Panc1 (cell line): Measurements from ENCODE around the gene NPPA. TPM values are rescaled to one million over a fixed set of nuclear protein-coding genes. Genes with fewer than 3 reads are reported as not detected.

ENCODE experiments used
- ATAC-seq: fragments of 200-7000 bp; cut with Tn5 transposase; 2 replicates; pipeline ENCODE4 v1.9.1; 2020; ENCODE audit warnings: mild to moderate bottlenecking, moderate library complexity
- BruUV-seq: library from RNA; stranded (reverse); fragments of 400-500 nt; replicated peaks from 2 replicates; lab custom pipeline; 2021; lab: Mats Ljungman, UMichigan
- CTCF ChIA-PET: fragments of 300-600 bp; sonication (Branson Sonifier 250); formaldehyde crosslinking; loops from one replicate; lab custom pipeline; 2022; ENCODE audit warnings: antibody characterized with exemption; lab: Charles Lee
- POLR2A ChIA-PET: fragments of 300-600 bp; sonication (Branson Sonifier 250); formaldehyde crosslinking; loops from one replicate; lab custom pipeline; 2022; ENCODE audit warnings: antibody characterized with exemption; lab: Charles Lee
- DNase-seq: peaks from one replicate; pipeline ENCODE4 v3.0.0-alpha.2; 2010; ENCODE audit warnings: low read depth, low spot score
- H3K27ac ChIP-seq: 2 replicates; pipeline ENCODE4 v1.5.1; 2011; ENCODE audit warnings: mild to moderate bottlenecking, low read length, inconsistent platforms
- H3K27me3 ChIP-seq: fragments of 200-500 bp; sonication (Bioruptor generic); 2 replicates; pipeline ENCODE4 v1.6.0; 2014; ENCODE audit warnings: low read length, inconsistent platforms; ENCODE audit not compliant: control insufficient read depth, insufficient read depth
- H3K36me3 ChIP-seq: fragments of 200-500 bp; sonication (Bioruptor generic); 2 replicates; pipeline ENCODE4 v1.5.1; 2014; ENCODE audit warnings: inconsistent platforms, mild to moderate bottlenecking, low read length, moderate library complexity; ENCODE audit not compliant: control insufficient read depth, insufficient read depth
- H3K4me1 ChIP-seq: 2 replicates; pipeline ENCODE4 v1.5.1; 2011; ENCODE audit warnings: inconsistent platforms, mild to moderate bottlenecking, low read length, moderate library complexity; ENCODE audit not compliant: control insufficient read depth, insufficient read depth
- H3K4me3 ChIP-seq, 2 experiments: 2 replicates each; pipeline ENCODE4 v1.5.1; 2011 to 2012; ENCODE audit warnings: low read depth in 2 of 2, low read length in 2 of 2, mild to moderate bottlenecking in 2 of 2, inconsistent platforms in 1 of 2, moderate library complexity in 1 of 2
- H3K9me3 ChIP-seq: fragments of 200-500 bp; sonication (Bioruptor generic); 2 replicates; pipeline ENCODE4 v1.5.1; 2014; ENCODE audit warnings: low read depth, mild to moderate bottlenecking, inconsistent platforms, low read length, moderate library complexity; ENCODE audit not compliant: control insufficient read depth, insufficient read depth
- POLR2AphosphoS5 ChIP-seq: IDR thresholded peaks from 2 replicates; pipeline ENCODE4 v1.6.1; 2012; ENCODE audit warnings: mild to moderate bottlenecking, low read depth, low read length, moderate library complexity
- SIN3A ChIP-seq: IDR thresholded peaks from 2 replicates; pipeline ENCODE4 v1.6.1; 2012; ENCODE audit warnings: low read depth, mild to moderate bottlenecking, low read length, moderate library complexity, borderline replicate concordance; ENCODE audit not compliant: insufficient read depth
- TCF7L2 ChIP-seq: IDR thresholded peaks from 2 replicates; pipeline ENCODE4 v1.6.1; 2011; ENCODE audit warnings: mild to moderate bottlenecking, low read depth, low read length, inconsistent platforms
- in situ Hi-C: cut with HindIII; loops from 2 replicates; pipeline ENCODE4 v1.10.0; 2016; ENCODE audit warnings: low sequenced_read_pairs, low pct_unique_long_range_greater_than_20kb
- intact Hi-C: fragments of 100-400 bp; cut with micrococcal nuclease; formaldehyde crosslinking; loops from one replicate; pipeline ENCODE4 v1.10.0; 2022; ENCODE audit not compliant: unreplicated experiment
- total RNA-seq: library from RNA; stranded (reverse); gene quantifications from one replicate; pipeline ENCODE4 v1.2.1, GENCODE V29; 2021; ENCODE audit not compliant: unreplicated experiment
- TF ChIP-seq, protein P1 (sequence below), 2 experiments: IDR thresholded peaks; 2 replicates each; pipeline ENCODE4 v1.6.1; 2011 to 2012; ENCODE audit warnings: low read depth in 2 of 2, control low read depth in 1 of 2, low read length in 1 of 2, mild to moderate bottlenecking in 1 of 2, moderate library complexity in 1 of 2; ENCODE audit not compliant: insufficient read depth in 1 of 2
- TF ChIP-seq, protein P2 (sequence below): fragments of 450-650 bp; IDR thresholded peaks from 2 replicates; pipeline ENCODE4 v1.5.1; 2017; ENCODE audit warnings: mild to moderate bottlenecking

The NPPA gene
- total RNA-seq, 1 experiment from 2014 or later, result not detected

DNA sequence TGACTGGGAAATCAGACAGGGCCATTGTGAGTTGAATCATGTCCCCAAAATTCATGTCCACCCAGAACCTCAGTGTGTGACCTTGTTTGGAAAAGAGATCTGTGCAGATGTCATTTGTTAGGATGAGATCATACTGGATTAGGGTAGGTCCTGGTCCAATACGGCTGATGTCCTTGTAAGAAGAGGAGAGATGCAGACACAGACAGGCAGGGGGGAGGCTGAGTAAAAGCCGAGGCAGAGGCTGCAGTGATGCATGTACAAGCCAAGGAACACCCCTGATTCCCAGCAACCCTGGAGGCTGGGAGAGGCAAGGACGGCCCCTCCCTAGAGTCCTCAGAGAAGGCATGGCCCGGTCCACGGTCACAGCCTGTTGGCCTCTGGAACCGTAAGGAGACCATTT lies 27.0 kb upstream of the NPPA start:
- Histone ChIP-seq H3K27ac (no peak overlapping the region), H3K9me3 (no peaks in the 10 kb centered on the region), H3K4me3 (no peak overlapping the region), H3K4me1 (no peaks in the 10 kb centered on the region), H3K36me3 (no peaks in the 10 kb centered on the region), H3K27me3 (no peaks in the 10 kb centered on the region; the same call in 1 of the 2 replicates)
- CTCF ChIA-PET, result no interaction called here
- no peak for ATAC-seq
- no peak for DNase-seq
- intact Hi-C loops (no loop called here), in situ Hi-C loops (no loop called here)
- POLR2A ChIA-PET, result no interaction called here
- TF ChIP-seq POLR2AphosphoS5, result no peak
- BruUV-seq, result no TSS peak

DNA sequence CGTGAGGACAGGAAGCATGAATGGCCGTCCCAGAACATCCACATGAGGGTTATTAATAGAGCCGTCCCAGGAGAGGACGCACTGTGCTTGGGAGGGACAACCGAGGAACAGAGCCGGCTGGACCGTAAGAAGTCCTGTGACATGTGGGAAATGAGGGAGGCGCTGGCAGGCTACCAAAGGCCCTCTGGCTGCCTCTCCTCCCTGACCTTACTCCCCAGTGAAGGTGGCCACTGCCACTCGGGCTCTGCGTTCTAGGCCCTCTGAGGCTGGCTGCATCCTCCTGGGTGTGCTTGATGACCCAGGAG lies 26.6 kb upstream of the NPPA start:
- H3K36me3 ChIP-seq, result no peaks in the 10 kb centered on the region
- BruUV-seq, result no TSS peak
- no peak for TF ChIP-seq TCF7L2
- no peak for TF ChIP-seq SIN3A
- TF ChIP-seq, protein P1, sequence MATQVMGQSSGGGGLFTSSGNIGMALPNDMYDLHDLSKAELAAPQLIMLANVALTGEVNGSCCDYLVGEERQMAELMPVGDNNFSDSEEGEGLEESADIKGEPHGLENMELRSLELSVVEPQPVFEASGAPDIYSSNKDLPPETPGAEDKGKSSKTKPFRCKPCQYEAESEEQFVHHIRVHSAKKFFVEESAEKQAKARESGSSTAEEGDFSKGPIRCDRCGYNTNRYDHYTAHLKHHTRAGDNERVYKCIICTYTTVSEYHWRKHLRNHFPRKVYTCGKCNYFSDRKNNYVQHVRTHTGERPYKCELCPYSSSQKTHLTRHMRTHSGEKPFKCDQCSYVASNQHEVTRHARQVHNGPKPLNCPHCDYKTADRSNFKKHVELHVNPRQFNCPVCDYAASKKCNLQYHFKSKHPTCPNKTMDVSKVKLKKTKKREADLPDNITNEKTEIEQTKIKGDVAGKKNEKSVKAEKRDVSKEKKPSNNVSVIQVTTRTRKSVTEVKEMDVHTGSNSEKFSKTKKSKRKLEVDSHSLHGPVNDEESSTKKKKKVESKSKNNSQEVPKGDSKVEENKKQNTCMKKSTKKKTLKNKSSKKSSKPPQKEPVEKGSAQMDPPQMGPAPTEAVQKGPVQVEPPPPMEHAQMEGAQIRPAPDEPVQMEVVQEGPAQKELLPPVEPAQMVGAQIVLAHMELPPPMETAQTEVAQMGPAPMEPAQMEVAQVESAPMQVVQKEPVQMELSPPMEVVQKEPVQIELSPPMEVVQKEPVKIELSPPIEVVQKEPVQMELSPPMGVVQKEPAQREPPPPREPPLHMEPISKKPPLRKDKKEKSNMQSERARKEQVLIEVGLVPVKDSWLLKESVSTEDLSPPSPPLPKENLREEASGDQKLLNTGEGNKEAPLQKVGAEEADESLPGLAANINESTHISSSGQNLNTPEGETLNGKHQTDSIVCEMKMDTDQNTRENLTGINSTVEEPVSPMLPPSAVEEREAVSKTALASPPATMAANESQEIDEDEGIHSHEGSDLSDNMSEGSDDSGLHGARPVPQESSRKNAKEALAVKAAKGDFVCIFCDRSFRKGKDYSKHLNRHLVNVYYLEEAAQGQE (IDR thresholded peaks at IDR 0.05; ENCODE audit: insufficient read depth in 1 of 2, low read depth in 2 of 2, low read length in 1 of 2), result no peak
- TF ChIP-seq POLR2AphosphoS5, result no peak
- TF ChIP-seq, protein P2, sequence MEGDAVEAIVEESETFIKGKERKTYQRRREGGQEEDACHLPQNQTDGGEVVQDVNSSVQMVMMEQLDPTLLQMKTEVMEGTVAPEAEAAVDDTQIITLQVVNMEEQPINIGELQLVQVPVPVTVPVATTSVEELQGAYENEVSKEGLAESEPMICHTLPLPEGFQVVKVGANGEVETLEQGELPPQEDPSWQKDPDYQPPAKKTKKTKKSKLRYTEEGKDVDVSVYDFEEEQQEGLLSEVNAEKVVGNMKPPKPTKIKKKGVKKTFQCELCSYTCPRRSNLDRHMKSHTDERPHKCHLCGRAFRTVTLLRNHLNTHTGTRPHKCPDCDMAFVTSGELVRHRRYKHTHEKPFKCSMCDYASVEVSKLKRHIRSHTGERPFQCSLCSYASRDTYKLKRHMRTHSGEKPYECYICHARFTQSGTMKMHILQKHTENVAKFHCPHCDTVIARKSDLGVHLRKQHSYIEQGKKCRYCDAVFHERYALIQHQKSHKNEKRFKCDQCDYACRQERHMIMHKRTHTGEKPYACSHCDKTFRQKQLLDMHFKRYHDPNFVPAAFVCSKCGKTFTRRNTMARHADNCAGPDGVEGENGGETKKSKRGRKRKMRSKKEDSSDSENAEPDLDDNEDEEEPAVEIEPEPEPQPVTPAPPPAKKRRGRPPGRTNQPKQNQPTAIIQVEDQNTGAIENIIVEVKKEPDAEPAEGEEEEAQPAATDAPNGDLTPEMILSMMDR, result no peak
- H3K27me3 ChIP-seq, result no peaks in the 10 kb centered on the region; the same call in 1 of the 2 replicates
- no peaks in the 10 kb centered on the region for H3K9me3 ChIP-seq
- DNase-seq (no peak), ATAC-seq (no peak)
- no peaks in the 10 kb centered on the region for H3K4me1 ChIP-seq
- POLR2A ChIA-PET, result no interaction called here
- in situ Hi-C loops (no loop called here), intact Hi-C loops (no loop called here)
- no peak overlapping the region for H3K4me3 ChIP-seq
- H3K27ac ChIP-seq, result no peak overlapping the region
- CTCF ChIA-PET, result no interaction called here

DNA sequence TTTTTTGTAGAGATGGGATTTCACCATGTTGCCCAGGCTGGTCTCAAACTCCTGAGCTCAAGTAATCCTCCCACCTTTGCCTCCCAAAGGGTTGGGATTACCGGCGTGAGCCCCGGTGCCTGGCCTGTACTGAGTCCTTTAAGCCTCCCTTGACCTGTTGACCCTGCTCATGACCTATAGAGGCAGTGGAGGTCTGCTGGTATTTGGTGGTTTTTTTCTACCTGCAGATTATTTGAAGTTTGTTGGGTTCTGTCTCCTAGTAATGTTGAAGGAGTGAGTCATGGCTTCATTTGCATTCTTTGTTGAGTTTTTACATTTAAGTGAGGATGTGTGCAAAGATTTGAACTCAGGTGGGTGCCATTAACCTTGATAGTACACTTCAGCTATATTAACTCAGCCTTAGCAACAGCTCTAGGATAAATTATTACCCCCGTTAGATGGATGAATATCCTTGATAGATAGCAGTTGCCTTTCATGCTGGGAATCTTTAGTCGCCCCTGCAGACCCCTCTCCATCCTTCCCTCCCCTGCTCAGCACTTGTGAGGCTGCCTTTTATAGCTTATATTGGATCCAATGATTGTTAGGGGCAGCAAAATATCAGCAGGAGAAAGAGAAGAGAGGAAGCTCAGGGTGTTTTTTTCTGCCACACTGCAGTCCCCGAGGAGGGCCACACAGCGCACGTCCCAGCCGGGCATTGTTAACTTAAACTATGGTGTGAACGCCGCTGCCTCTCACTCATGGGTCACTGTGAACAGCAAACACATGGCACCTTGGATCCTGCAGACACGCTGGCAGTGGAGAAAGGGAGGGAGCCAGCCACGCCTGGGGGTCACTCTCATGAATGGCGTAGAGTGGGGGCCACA lies 26.0 kb upstream of the NPPA start:
- H3K27ac ChIP-seq, result no peak overlapping the region
- no peaks in the 10 kb centered on the region for H3K36me3 ChIP-seq
- H3K27me3 ChIP-seq, result no peaks in the 10 kb centered on the region; the same call in 1 of the 2 replicates
- DNase-seq (no peak), ATAC-seq (no peak)
- BruUV-seq, result no TSS peak
- intact Hi-C loops, result no loop called here
- H3K9me3 ChIP-seq, result no peaks in the 10 kb centered on the region
- ChIA-PET CTCF (no interaction called here), POLR2A (interaction anchor here (0.6 kb wide), 1 partner anchor 34 kb away, joined by 15 read pairs; no protein-coding TSS in a partner anchor)
- H3K4me3 ChIP-seq, result no peak overlapping the region
- TF ChIP-seq SIN3A (no peak), POLR2AphosphoS5 (no peak), TCF7L2 (no peak)
- TF ChIP-seq, protein P1 (IDR thresholded peaks at IDR 0.05; ENCODE audit: insufficient read depth in 1 of 2, low read depth in 2 of 2, low read length in 1 of 2), result no peak
- TF ChIP-seq, protein P2, result no peak
- in situ Hi-C loops, result no loop called here
- H3K4me1 ChIP-seq, result no peaks in the 10 kb centered on the region
